ENCODE data around the gene HEPH. TPM values are rescaled to one million over a fixed set of nuclear protein-coding genes. Genes with fewer than 3 reads are reported as not detected.
A peak's percentile ranks its signal among the peaks of the same experiment; 100 is the strongest.

The HEPH gene
- total RNA-seq, 1 donor from 2014 or later, result 16.9 TPM

DNA sequence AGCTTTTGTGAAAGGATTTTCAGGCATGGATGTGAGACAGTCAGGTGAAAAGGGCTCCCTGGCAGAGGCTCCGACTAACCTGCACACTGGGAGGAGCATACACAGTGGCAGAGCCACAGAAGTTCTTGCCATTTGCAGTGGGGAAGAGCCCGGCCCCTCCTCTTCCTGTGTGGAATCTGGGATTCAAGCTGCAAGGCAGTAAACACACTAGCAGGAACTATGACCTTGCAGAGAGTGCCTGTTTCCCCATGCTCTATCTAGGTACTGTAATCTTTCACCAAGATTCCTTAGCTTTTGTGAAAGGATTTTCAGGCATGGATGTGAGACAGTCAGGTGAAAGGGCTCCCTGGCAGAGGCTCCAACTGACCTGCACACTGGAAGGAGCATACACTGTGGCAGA lies 19.8 kb upstream of the HEPH start:
- H3K4me3 ChIP-seq, result no peak overlapping the region
- no peak overlapping the region for H3K27ac ChIP-seq
- no peaks in the 10 kb centered on the region for H3K9me3 ChIP-seq
- no peak for DNase-seq
- H3K36me3 ChIP-seq, result no peaks in the 10 kb centered on the region
- ATAC-seq, result no peak
- H3K4me1 ChIP-seq, result no peaks in the 10 kb centered on the region
- intact Hi-C loops (cut with DNase I), result no loop called here
- H3K27me3 ChIP-seq, result no peaks in the 10 kb centered on the region
- TF ChIP-seq, protein P1, sequence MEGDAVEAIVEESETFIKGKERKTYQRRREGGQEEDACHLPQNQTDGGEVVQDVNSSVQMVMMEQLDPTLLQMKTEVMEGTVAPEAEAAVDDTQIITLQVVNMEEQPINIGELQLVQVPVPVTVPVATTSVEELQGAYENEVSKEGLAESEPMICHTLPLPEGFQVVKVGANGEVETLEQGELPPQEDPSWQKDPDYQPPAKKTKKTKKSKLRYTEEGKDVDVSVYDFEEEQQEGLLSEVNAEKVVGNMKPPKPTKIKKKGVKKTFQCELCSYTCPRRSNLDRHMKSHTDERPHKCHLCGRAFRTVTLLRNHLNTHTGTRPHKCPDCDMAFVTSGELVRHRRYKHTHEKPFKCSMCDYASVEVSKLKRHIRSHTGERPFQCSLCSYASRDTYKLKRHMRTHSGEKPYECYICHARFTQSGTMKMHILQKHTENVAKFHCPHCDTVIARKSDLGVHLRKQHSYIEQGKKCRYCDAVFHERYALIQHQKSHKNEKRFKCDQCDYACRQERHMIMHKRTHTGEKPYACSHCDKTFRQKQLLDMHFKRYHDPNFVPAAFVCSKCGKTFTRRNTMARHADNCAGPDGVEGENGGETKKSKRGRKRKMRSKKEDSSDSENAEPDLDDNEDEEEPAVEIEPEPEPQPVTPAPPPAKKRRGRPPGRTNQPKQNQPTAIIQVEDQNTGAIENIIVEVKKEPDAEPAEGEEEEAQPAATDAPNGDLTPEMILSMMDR (IDR thresholded peaks at IDR 0.05), result no peak

DNA sequence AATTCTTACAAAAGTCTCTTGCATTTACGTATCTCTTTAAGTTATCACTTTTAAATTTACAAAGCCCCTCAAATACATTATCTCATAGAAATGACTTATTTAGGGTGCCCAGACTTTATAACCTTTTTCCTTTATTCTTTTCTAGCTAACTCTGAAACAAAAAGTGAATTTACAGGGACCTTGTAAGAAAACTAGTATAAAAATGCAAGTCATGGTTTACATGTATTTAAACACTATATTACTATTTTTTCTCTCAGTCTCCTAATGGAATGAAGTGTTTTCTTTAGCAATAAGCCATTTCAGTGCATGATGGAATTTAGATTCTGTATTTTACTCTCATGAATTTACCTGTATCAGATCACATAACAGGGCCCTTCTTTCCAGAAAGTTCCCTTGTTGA lies 14.5 kb upstream of the HEPH start:
- ATAC-seq (no peak), DNase-seq (no peak)
- Histone ChIP-seq H3K27ac (no peak overlapping the region), H3K27me3 (no peaks in the 10 kb centered on the region), H3K4me3 (no peak overlapping the region), H3K9me3 (no peaks in the 10 kb centered on the region), H3K36me3 (no peaks in the 10 kb centered on the region), H3K4me1 (no peaks in the 10 kb centered on the region)
- TF ChIP-seq, protein P1 (IDR thresholded peaks at IDR 0.05), result no peak
- intact Hi-C loops (cut with DNase I), result no loop called here

DNA sequence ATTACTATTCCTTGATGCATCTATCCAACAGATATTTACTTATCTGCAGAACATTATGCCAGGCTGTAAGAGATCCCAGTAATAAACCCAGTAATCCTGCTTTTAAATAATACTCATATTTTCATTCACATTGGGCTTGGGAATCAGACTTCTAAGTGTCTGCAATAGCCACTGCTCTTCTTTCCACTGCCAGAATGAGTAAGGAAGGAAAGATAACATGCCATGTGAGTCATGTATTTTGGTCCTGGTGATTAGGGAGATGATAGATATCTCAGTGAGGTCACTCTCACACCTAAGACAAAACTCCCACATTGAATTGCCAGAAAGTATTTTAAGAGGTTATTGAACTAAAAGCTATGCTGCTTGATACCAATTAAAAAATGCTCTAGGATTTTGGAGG lies 13.9 kb upstream of the HEPH start:
- Histone ChIP-seq H3K9me3 (no peaks in the 10 kb centered on the region), H3K36me3 (no peaks in the 10 kb centered on the region), H3K4me3 (no peak overlapping the region), H3K27ac (no peak overlapping the region), H3K27me3 (no peaks in the 10 kb centered on the region), H3K4me1 (no peaks in the 10 kb centered on the region)
- intact Hi-C loops (cut with DNase I), result no loop called here
- TF ChIP-seq, protein P1 (IDR thresholded peaks at IDR 0.05), result no peak
- ATAC-seq, result no peak
- DNase-seq, result no peak

DNA sequence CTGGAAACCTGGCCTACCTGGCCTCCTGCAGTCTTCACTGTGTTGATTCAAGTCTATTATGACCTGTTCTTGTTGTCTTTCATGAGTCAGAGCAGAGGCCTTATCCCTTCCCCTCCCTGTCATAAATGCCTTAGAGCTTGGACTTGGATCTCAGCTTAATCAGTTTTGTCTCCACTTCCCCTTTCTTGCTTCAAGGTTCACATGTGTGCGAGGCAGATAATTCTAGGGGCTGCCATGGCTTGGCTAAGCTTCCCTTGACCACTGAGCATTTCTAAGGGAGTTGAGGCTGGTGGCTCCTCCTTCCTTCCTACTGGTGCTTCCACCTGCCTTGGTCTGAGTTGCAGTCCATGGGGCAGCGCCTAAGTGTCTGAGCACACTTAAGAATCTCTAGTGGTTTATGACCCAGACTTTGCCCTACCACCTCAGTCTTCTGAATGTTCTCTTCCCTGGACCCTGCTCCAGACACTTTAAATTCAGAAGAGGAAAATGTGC lies 1.7 kb upstream of the HEPH start:
- Histone ChIP-seq H3K36me3 (no peaks in the 10 kb centered on the region), H3K27me3 (no peaks in the 10 kb centered on the region), H3K27ac (no peak overlapping the region), H3K4me3 (no peak overlapping the region), H3K4me1 (no peaks in the 10 kb centered on the region), H3K9me3 (no peaks in the 10 kb centered on the region)
- ATAC-seq, result no peak
- TF ChIP-seq, protein P1 (IDR thresholded peaks at IDR 0.05), result no peak
- no peak for DNase-seq
- intact Hi-C loops (cut with DNase I), result no loop called here

DNA sequence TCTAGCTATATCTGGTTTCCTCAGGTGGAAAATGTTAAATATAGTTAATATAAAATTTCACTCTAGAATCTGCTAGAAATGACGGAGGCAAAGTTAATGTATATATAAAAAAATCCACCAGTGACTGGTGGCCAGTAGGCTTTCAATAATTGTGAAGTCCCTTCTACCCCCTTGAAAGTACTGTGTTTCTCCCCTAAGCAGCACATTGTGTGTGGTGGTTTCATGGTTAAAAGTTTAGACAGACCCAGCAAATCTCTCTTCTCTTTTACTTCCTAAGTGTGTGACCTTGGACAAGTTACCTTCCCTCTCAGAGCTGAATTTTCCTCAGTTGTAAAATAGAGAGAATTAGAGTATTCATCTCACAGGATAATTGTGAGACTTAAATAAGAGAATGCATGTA lies 600 bp upstream of the HEPH start:
- no peak for ATAC-seq
- Histone ChIP-seq H3K36me3 (no peaks in the 10 kb centered on the region), H3K9me3 (no peaks in the 10 kb centered on the region), H3K4me3 (no peak overlapping the region), H3K27me3 (no peaks in the 10 kb centered on the region), H3K4me1 (no peaks in the 10 kb centered on the region), H3K27ac (no peak overlapping the region)
- TF ChIP-seq, protein P1 (IDR thresholded peaks at IDR 0.05), result no peak
- intact Hi-C loops (cut with DNase I), result no loop called here
- no peak for DNase-seq

DNA sequence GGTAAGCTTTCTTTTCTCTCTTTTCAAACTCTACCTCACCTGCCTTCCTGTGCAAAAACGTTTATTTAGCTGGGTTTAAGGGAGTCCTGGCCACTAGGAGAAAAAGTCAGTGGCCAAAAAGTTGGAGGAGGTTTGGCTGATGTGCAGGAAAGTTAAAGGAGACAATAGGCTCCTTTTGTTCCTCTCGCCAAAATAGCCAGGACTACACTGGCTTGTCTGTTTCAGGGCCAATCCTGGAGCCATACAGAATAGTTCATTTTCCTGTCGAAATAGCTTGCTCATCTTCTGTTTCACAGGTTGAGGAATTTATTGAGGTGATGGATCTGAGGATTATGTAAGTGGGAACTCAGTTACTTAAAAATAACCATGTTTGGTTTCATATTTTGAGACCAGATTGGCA lies 423 bp downstream of the HEPH start:
- DNase-seq, result no peak
- no peaks in the 10 kb centered on the region for H3K36me3 ChIP-seq
- no peak for ATAC-seq
- H3K4me3 ChIP-seq, result peak overlapping the region; percentile 36
- intact Hi-C loops (cut with DNase I), result no loop called here
- no peak overlapping the region for H3K27ac ChIP-seq
- no peaks in the 10 kb centered on the region for H3K27me3 ChIP-seq
- TF ChIP-seq, protein P1 (IDR thresholded peaks at IDR 0.05), result no peak
- H3K4me1 ChIP-seq, result no peaks in the 10 kb centered on the region
- no peaks in the 10 kb centered on the region for H3K9me3 ChIP-seq
